ENCODE data around the gene LAP3.
"Not testable (repeated sequence)": the region's sequence is repeated elsewhere in the genome, so short reads cannot be mapped to it uniquely, and the experiment has no call there.

LAP3 gene

DNA sequence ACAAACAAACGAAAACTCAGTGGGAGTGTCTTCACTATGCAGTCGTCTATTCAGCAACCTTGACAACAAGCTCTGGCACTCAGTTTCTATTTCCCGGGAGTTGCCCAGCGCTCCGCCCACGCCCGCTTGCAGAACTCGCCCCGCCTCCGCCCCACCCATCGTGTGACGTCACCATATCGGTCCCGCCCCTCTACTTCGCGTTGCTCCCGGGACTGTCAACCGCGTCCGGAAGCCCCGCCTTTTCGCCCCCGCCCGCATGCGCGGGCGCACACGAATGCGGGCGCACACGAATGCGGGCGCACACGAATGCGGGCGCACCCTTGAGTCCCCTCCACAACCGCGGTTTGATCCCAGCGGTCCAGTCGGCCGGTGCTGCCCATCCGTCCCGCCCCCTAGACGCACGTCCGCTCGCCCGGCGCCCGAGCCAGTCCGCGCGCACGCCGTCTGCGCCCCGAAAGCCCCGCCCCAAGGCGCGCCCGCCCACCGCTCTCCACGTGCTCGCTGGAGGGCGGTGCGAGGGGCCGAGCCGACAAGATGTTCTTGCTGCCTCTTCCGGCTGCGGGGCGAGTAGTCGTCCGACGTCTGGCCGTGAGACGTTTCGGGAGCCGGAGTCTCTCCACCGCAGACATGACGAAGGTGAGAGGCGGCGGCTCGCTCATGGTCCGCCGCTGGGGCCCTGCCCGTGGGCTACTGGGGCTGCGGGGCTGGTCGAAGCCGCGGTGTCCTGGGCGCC lies at the start of gene LAP3:
Gene LAP3, plus strand, starts transcription at position 267 of the 733 bp plus-strand sequence. Its CDS starts 268 bp downstream, at position 535.
- Mint-ChIP-seq H3K4me1 (ENCODE audit: low read depth) (peaks cover 40% of the 10 kb centered on the region), H3K27me3 (ENCODE audit: low read depth) (no peaks in the 10 kb centered on the region), H3K27ac (peak within 1 kb of the TSS; percentile 98), H3K9me3 (no peaks in the 10 kb centered on the region), H3K36me3 (ENCODE audit: low read depth) (peaks cover 22% of the 10 kb centered on the region), H3K4me3 (peak within 1 kb of the TSS; percentile 93)

DNA sequence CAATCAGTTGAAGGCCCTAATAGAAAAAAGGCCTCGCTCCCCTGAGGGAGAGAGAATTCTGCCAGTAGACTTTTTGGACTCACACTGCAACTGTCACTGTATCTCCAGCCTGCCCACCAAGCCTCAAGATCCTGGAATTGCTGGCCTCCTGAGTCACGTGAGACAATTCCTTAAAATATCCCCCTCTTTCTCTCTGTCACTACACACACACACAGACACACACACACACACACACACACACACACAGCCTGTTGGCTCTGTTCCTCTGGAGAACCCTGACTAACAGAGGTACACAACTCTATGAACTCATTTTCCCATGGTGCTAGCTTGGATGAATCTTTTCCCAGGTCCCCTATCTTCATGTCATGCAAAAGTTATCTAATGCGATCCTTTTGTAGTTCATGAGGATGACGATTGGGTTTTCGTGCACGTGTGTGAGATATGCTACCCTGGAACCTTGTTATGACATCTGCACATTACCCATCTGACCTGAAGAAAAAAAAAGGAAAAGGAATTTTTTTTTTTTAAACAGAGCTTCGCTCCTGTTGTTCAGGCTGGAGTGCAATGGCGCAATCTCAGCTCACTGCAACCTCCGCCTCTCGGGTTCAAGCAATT lies 48.3 kb upstream of the LAP3 start:
- Mint-ChIP-seq H3K27me3 (ENCODE audit: low read depth) (peaks cover 14% of the 10 kb centered on the region), H3K4me3 (no peak overlapping the region), H3K36me3 (ENCODE audit: low read depth) (no peaks in the 10 kb centered on the region), H3K9me3 (no peaks in the 10 kb centered on the region), H3K27ac (no peak overlapping the region), H3K4me1 (ENCODE audit: low read depth) (no peaks in the 10 kb centered on the region)

DNA sequence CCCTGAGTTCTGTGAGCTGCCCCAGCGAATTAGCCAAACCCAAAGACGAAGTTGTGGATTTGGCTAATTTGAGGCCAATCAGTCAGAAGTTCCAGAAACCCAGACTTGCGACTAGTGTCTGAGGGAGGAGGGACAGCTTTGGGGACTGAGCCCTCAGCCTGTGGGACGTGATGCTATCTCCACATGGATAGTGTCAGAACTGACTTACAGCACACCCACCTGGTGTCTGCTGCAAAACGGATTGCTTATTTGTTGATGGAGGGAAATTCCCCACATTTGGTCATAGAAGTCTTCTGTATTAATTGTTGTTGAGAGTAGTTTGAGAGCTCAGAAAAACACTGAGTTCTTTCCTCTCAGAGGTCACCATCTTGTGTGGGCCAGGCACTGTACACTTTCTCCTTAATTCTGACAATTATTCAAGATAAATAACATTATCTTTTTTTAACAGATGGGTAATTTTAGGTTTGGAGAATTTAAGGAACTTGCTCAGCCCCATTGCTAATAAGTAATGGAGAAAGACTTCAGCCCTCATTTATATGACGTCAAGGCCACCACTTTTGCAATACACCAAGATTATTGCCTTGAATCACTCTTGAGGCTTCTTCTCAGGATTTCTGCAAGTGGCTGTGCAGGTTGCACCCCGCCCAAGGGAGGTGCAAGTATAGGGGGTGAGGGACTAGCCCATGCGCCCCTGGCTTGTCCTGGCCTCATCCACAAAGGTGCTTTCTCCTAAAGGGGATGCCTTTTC lies 45.3 kb upstream of the LAP3 start:
- Mint-ChIP-seq H3K4me1 (ENCODE audit: low read depth) (no peaks in the 10 kb centered on the region), H3K27me3 (ENCODE audit: low read depth) (peaks cover 6% of the 10 kb centered on the region), H3K4me3 (no peak overlapping the region), H3K9me3 (no peaks in the 10 kb centered on the region), H3K36me3 (ENCODE audit: low read depth) (no peaks in the 10 kb centered on the region), H3K27ac (no peak overlapping the region)

DNA sequence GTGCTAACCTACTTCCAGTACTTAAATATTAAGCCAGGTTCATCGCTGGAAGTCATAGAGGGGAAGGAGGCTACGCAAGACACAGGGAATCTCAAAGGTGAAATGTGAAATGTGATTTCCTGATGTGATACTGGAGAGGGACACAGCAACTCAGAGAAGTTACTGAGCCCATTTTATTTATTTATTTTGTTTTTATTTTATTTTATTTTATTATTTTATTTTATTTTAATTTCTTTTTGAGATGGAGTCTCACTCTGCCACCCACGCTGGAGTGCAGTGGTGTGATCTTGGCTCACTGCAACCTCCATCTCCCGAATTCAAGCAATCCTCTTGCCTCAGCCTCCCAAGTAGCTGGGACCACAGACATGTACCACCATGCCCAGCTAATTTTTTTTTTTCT lies 42.3 kb upstream of the LAP3 start:
- Mint-ChIP-seq H3K9me3 (no peaks in the 10 kb centered on the region), H3K27ac (no peak overlapping the region), H3K4me3 (no peak overlapping the region), H3K4me1 (ENCODE audit: low read depth) (no peaks in the 10 kb centered on the region), H3K27me3 (ENCODE audit: low read depth) (peaks cover 5% of the 10 kb centered on the region), H3K36me3 (ENCODE audit: low read depth) (no peaks in the 10 kb centered on the region)

DNA sequence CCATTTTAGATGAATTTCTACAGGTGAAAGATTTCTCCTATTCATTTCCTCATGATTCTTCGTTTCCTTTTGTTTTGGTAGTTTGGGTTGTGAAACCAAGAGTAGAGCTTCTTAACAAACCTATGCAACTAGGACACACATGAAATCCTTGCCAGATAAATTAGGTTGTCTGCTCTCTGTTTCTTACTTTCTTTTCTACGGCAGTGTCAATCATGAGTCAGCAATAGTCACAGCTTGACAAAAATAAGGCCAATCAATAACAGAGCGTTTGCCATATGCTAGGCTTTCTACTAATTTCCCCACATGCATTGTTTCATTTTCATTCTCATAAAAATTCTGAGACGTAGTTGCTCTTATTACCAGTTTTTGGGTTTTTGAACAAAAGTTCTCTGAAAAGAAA lies 41.8 kb upstream of the LAP3 start:
- no peaks in the 10 kb centered on the region for H3K4me1 Mint-ChIP-seq (ENCODE audit: low read depth)
- H3K27ac Mint-ChIP-seq: no peak overlapping the region
- H3K4me3 Mint-ChIP-seq: no peak overlapping the region
- no peaks in the 10 kb centered on the region for H3K9me3 Mint-ChIP-seq
- H3K36me3 Mint-ChIP-seq (ENCODE audit: low read depth): no peaks in the 10 kb centered on the region
- peaks cover 11% of the 10 kb centered on the region for H3K27me3 Mint-ChIP-seq (ENCODE audit: low read depth)

DNA sequence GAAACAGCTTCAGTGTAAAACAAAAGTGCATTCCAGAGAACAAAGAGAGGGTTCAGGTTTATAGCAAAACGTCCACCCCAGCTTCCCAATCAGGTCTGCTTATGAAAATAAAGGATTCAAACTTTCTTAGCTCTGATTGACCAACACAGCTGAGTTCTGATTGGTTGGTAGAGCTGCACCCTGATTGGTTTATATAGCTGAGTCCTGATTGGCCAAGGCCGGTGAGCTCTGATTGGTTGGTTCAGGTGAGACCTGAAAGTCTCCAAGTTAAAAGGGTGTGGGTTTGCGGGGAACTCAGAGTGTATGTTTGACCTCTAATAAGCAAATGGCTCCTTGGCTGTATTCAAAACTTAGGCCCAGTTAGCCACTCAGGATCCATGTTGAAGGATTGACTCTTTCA lies 41.1 kb upstream of the LAP3 start:
- Mint-ChIP-seq H3K27me3 (ENCODE audit: low read depth) (peaks cover 12% of the 10 kb centered on the region), H3K9me3 (no peaks in the 10 kb centered on the region), H3K4me1 (ENCODE audit: low read depth) (no peaks in the 10 kb centered on the region), H3K27ac (no peak overlapping the region), H3K4me3 (no peak overlapping the region), H3K36me3 (ENCODE audit: low read depth) (no peaks in the 10 kb centered on the region)

DNA sequence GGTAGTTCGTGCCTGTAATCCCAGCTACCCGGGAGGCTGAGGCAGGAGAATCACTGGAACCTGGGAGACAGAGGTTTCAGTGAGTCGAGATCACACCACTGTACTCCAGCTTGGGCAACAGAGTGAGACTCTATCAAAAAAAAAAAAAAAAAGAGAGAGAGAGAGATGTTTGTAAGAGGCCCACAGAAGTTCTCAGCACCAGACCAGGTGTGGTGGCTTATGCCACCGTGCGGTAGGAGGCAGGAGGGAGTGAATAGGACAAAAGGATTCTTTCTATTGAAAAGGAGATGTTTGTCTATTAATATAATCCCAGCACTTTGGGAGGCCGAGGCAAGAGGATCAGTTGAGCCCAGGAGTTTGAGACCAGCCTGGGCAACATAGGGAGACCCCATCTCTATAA lies 39.9 kb upstream of the LAP3 start:
- H3K27me3 Mint-ChIP-seq (ENCODE audit: low read depth): peaks cover 11% of the 10 kb centered on the region
- H3K36me3 Mint-ChIP-seq (ENCODE audit: low read depth); H3K4me1 Mint-ChIP-seq (ENCODE audit: low read depth); H3K4me3 Mint-ChIP-seq; H3K27ac Mint-ChIP-seq; H3K9me3 Mint-ChIP-seq: not testable (repeated sequence)

DNA sequence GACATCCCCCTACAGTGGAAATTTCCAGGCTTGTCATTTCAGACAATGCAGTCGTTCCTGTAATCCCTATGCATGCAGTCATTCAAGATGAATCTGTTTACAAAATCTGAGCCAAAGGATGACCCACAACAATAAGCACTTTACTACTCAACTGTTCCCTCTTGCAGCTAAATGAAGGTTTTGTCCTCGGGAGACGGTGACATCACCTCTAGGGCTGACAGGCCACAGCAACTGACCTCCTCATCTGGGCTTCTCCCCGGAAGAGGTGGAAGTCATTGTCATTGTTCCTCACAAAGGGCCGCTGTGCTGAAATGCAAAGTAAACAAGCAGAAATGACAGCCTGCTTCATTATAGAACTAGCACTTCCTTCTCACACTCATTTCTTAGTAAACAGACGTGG lies 32.8 kb upstream of the LAP3 start:
- no peak overlapping the region for H3K27ac Mint-ChIP-seq
- H3K4me1 Mint-ChIP-seq (ENCODE audit: low read depth): no peaks in the 10 kb centered on the region
- H3K36me3 Mint-ChIP-seq (ENCODE audit: low read depth): no peaks in the 10 kb centered on the region
- H3K27me3 Mint-ChIP-seq (ENCODE audit: low read depth): peaks cover 21% of the 10 kb centered on the region
- H3K4me3 Mint-ChIP-seq: no peak overlapping the region
- H3K9me3 Mint-ChIP-seq: no peaks in the 10 kb centered on the region

- H3K4me3 Mint-ChIP-seq: no peak overlapping the region
- H3K27ac Mint-ChIP-seq: no peak overlapping the region
- H3K9me3 Mint-ChIP-seq: no peaks in the 10 kb centered on the region
- no peaks in the 10 kb centered on the region for H3K36me3 Mint-ChIP-seq (ENCODE audit: low read depth)
- no peaks in the 10 kb centered on the region for H3K4me1 Mint-ChIP-seq (ENCODE audit: low read depth)
- H3K27me3 Mint-ChIP-seq (ENCODE audit: low read depth): peaks cover 18% of the 10 kb centered on the region
Observed at GRCh38 chr4:17544831-17545234, 32.2 kb upstream of the LAP3 start.

GRCh38 chr4:17545374-17546140 lies 31.4 kb upstream of the LAP3 start:
- no peaks in the 10 kb centered on the region for H3K9me3 Mint-ChIP-seq
- peaks cover 12% of the 10 kb centered on the region for H3K27me3 Mint-ChIP-seq (ENCODE audit: low read depth)
- no peaks in the 10 kb centered on the region for H3K36me3 Mint-ChIP-seq (ENCODE audit: low read depth)
- H3K4me3 Mint-ChIP-seq: no peak overlapping the region
- H3K4me1 Mint-ChIP-seq (ENCODE audit: low read depth): no peaks in the 10 kb centered on the region
- H3K27ac Mint-ChIP-seq: no peak overlapping the region

DNA sequence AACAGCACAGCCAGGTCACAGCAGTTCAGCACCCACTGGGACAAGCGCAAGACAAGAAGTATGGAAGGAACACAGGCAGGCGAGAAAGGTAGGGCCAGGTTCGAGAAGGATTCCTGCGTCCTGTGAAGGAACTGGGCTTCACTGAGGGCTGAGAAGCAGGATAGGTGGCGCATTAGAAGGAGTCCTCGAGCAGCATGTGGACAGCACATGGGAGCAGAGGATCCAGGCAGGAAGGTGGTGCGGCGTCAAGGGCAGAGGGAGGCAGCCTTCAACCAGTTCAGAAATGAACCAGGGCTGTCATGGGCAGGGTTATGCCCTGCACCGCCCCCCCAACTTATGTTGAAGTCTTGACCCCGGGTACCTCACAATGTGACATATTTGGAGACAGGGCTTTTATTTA lies 30.8 kb upstream of the LAP3 start:
- H3K9me3 Mint-ChIP-seq: no peaks in the 10 kb centered on the region
- H3K27me3 Mint-ChIP-seq (ENCODE audit: low read depth): peaks cover 12% of the 10 kb centered on the region
- H3K36me3 Mint-ChIP-seq (ENCODE audit: low read depth): no peaks in the 10 kb centered on the region
- no peak overlapping the region for H3K4me3 Mint-ChIP-seq
- no peaks in the 10 kb centered on the region for H3K4me1 Mint-ChIP-seq (ENCODE audit: low read depth)
- no peak overlapping the region for H3K27ac Mint-ChIP-seq

- Mint-ChIP-seq H3K27me3 (ENCODE audit: low read depth) (peaks cover 12% of the 10 kb centered on the region), H3K36me3 (ENCODE audit: low read depth) (no peaks in the 10 kb centered on the region), H3K4me3 (no peak overlapping the region), H3K9me3 (no peaks in the 10 kb centered on the region), H3K27ac (no peak overlapping the region), H3K4me1 (ENCODE audit: low read depth) (no peaks in the 10 kb centered on the region)
Observed at GRCh38 chr4:17546678-17547077, 30.3 kb upstream of the LAP3 start.

GRCh38 chr4:17550549-17550948 lies 26.4 kb upstream of the LAP3 start:
- no peak overlapping the region for H3K27ac Mint-ChIP-seq
- peaks cover 9% of the 10 kb centered on the region for H3K27me3 Mint-ChIP-seq (ENCODE audit: low read depth)
- H3K9me3 Mint-ChIP-seq: no peaks in the 10 kb centered on the region
- no peaks in the 10 kb centered on the region for H3K36me3 Mint-ChIP-seq (ENCODE audit: low read depth)
- H3K4me3 Mint-ChIP-seq: no peak overlapping the region
- peaks cover 8% of the 10 kb centered on the region for H3K4me1 Mint-ChIP-seq (ENCODE audit: low read depth)

GRCh38 chr4:17552427-17552826 lies 24.6 kb upstream of the LAP3 start:
- no peak overlapping the region for H3K4me3 Mint-ChIP-seq
- H3K27me3 Mint-ChIP-seq (ENCODE audit: low read depth): peaks cover 12% of the 10 kb centered on the region
- no peak overlapping the region for H3K27ac Mint-ChIP-seq
- peaks cover 8% of the 10 kb centered on the region for H3K4me1 Mint-ChIP-seq (ENCODE audit: low read depth)
- no peaks in the 10 kb centered on the region for H3K36me3 Mint-ChIP-seq (ENCODE audit: low read depth)
- no peaks in the 10 kb centered on the region for H3K9me3 Mint-ChIP-seq
